HEK293 (cell line): Measurements from ENCODE around the gene SUSD3.

Experiments
- CTCF ChIA-PET: fragments of 350-600 bp; formaldehyde crosslinking; extraction: SDS; loops from one replicate; lab custom pipeline; 2021; ENCODE audit warnings: antibody characterized with exemption; lab: Yijun Ruan, JAX
- POLR2A ChIA-PET: fragments of 300-600 bp; formaldehyde crosslinking; extraction: SDS; loops from one replicate; lab custom pipeline; 2020; ENCODE audit warnings: antibody characterized with exemption, inconsistent platforms; lab: Yijun Ruan, JAX
- H3K27ac ChIP-seq: fragments of 200-500 bp; sonication (Bioruptor generic); 2 replicates; pipeline ENCODE4 v1.5.1; 2014; ENCODE audit warnings: low read depth, low read length, control low read depth, inconsistent platforms; ENCODE audit errors: extremely low read depth
- H3K36me3 ChIP-seq, 2 experiments: fragments of 200-500 bp in 1 of 2; sonication (Bioruptor generic) in 1 of 2; 1 replicate in 1 of 2; 2 replicates in 1 of 2; pipeline ENCODE4 v1.5.1; 2014 to 2017; ENCODE audit warnings: inconsistent platforms in 2 of 2, low read length in 2 of 2; ENCODE audit not compliant: control insufficient read depth in 2 of 2, insufficient read depth in 1 of 2
- H3K4me1 ChIP-seq: fragments of 200-500 bp; sonication (Bioruptor generic); 2 replicates; pipeline ENCODE4 v1.5.1; 2014; ENCODE audit warnings: mild to moderate bottlenecking, low read length, inconsistent platforms; ENCODE audit not compliant: control insufficient read depth, insufficient read depth
- H3K4me3 ChIP-seq: 2 replicates; pipeline ENCODE4 v1.5.1; 2011; ENCODE audit warnings: low read depth, mild to moderate bottlenecking, control low read depth, low read length, moderate library complexity
- H3K9me3 ChIP-seq: fragments of 200-500 bp; sonication (Bioruptor generic); 2 replicates; pipeline ENCODE4 v1.5.1; 2014; ENCODE audit warnings: low read depth, low read length, inconsistent platforms; ENCODE audit not compliant: control insufficient read depth, insufficient read depth
- RBAK ChIP-seq: fragments of 450-650 bp; formaldehyde crosslinking; IDR thresholded peaks from 2 replicates; pipeline ENCODE4 v1.5.1; 2016; ENCODE audit warnings: missing biosample characterization, missing genetic modification characterization
- REPIN1 ChIP-seq: fragments of 450-650 bp; formaldehyde crosslinking; IDR thresholded peaks from 2 replicates; pipeline ENCODE4 v1.5.1; 2017; ENCODE audit warnings: missing biosample characterization, missing genetic modification characterization, low read depth
- ZBTB17 ChIP-seq: fragments of 450-650 bp; formaldehyde crosslinking; IDR thresholded peaks from 2 replicates; pipeline ENCODE4 v1.5.1; 2016; ENCODE audit warnings: missing biosample characterization, missing genetic modification characterization
- ZNF132 ChIP-seq: fragments of 450-650 bp; formaldehyde crosslinking; IDR thresholded peaks from 2 replicates; pipeline ENCODE4 v1.5.1; 2017; ENCODE audit warnings: missing biosample characterization, missing genetic modification characterization, borderline replicate concordance
- ZNF133 ChIP-seq: fragments of 450-650 bp; formaldehyde crosslinking; IDR thresholded peaks from 2 replicates; pipeline ENCODE4 v1.5.1; 2016; ENCODE audit warnings: missing biosample characterization, missing genetic modification characterization
- ZNF174 ChIP-seq: fragments of 450-650 bp; formaldehyde crosslinking; IDR thresholded peaks from 2 replicates; pipeline ENCODE4 v1.5.0; 2017; ENCODE audit warnings: missing biosample characterization, mild to moderate bottlenecking, missing genetic modification characterization
- ZNF239 ChIP-seq: fragments of 450-650 bp; formaldehyde crosslinking; IDR thresholded peaks from 2 replicates; pipeline ENCODE4 v1.5.1; 2016; ENCODE audit warnings: missing biosample characterization, missing genetic modification characterization
- ZNF248 ChIP-seq: fragments of 450-650 bp; formaldehyde crosslinking; IDR thresholded peaks from 2 replicates; pipeline ENCODE4 v1.5.1; 2017; ENCODE audit warnings: missing biosample characterization, missing genetic modification characterization
- ZNF274 ChIP-seq, 2 experiments: fragments of 200-500 bp in 1 of 2; fragments of 450-650 bp in 1 of 2; sonication (Bioruptor generic) in 1 of 2; formaldehyde crosslinking in 1 of 2; IDR thresholded peaks; 2 replicates each; pipeline versions ENCODE4 v1.5.1 to v1.6.1; 2014 to 2016; ENCODE audit warnings: borderline replicate concordance in 1 of 2, inconsistent platforms in 1 of 2, low read length in 1 of 2, missing biosample characterization in 1 of 2, missing genetic modification characterization in 1 of 2
- ZNF335 ChIP-seq: fragments of 450-650 bp; formaldehyde crosslinking; conservative IDR thresholded peaks from 2 replicates; pipeline ENCODE4 v1.5.1; 2016; ENCODE audit warnings: missing biosample characterization, missing genetic modification characterization
- ZNF501 ChIP-seq: fragments of 450-650 bp; formaldehyde crosslinking; IDR thresholded peaks from 2 replicates; pipeline ENCODE4 v1.5.1; 2016; ENCODE audit warnings: missing biosample characterization, missing genetic modification characterization
- ZNF514 ChIP-seq: fragments of 450-650 bp; formaldehyde crosslinking; IDR thresholded peaks from 2 replicates; pipeline ENCODE4 v1.5.1; 2016; ENCODE audit warnings: missing biosample characterization, missing genetic modification characterization
- ZNF521 ChIP-seq: fragments of 450-650 bp; formaldehyde crosslinking; IDR thresholded peaks from 2 replicates; pipeline ENCODE4 v1.5.1; 2017; ENCODE audit warnings: missing biosample characterization, mild to moderate bottlenecking, missing genetic modification characterization
- ZNF623 ChIP-seq: fragments of 450-650 bp; formaldehyde crosslinking; IDR thresholded peaks from 2 replicates; pipeline ENCODE4 v1.5.1; 2016; ENCODE audit warnings: missing biosample characterization, missing genetic modification characterization
- ZNF626 ChIP-seq: fragments of 450-650 bp; sonication (Bioruptor Pico); formaldehyde crosslinking; IDR thresholded peaks from 2 replicates; pipeline ENCODE4 v1.5.1; 2018; ENCODE audit warnings: missing biosample characterization, missing genetic modification characterization, inconsistent platforms
- ZNF785 ChIP-seq: fragments of 450-650 bp; formaldehyde crosslinking; IDR thresholded peaks from 2 replicates; pipeline ENCODE4 v1.5.1; 2016; ENCODE audit warnings: missing biosample characterization, missing genetic modification characterization
- ZNF792 ChIP-seq: fragments of 450-650 bp; formaldehyde crosslinking; IDR thresholded peaks from 2 replicates; pipeline ENCODE4 v1.5.1; 2016; ENCODE audit warnings: missing biosample characterization, missing genetic modification characterization
- TF ChIP-seq, protein P1 (sequence below): fragments of 450-650 bp; formaldehyde crosslinking; conservative IDR thresholded peaks from 2 replicates; pipeline ENCODE4 v1.5.1; 2016; ENCODE audit warnings: low read depth, missing biosample characterization, missing genetic modification characterization
- TF ChIP-seq, protein P2 (sequence below): fragments of 450-650 bp; formaldehyde crosslinking; IDR thresholded peaks from 2 replicates; pipeline ENCODE4 v1.5.1; 2016; ENCODE audit warnings: missing biosample characterization, missing genetic modification characterization

SUSD3 gene

DNA sequence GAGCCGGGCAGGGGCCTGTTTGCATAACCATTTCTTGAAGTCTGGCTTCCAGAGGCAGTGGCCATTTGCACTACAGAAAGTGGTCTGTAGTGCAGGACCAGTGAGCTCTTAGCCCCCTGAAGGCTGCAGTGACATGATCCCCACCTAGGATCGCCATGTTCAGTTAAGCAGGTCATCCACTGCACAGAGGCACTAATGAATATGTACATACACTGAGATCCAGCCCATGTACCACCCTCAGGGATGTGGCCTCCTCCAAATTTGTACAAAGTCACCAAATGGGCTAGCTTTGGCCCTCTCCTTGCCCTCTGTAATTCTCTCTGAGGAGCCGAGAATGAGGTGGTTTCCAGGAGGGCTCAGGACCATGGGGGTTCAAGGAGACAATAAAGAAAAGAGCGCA, 8.3 kb upstream of the SUSD3 start:
- TF ChIP-seq ZNF239 (no peak), REPIN1 (tag by site-specific recombination) (no peak)
- ChIA-PET POLR2A (no interaction called here), CTCF (interaction anchor here (0.6 kb wide), 1 partner anchor 70 kb away, joined by 4 read pairs; no protein-coding TSS in a partner anchor)
- Histone ChIP-seq H3K4me1 (no peaks in the 10 kb centered on the region), H3K27ac (no peak overlapping the region), H3K9me3 (no peaks in the 10 kb centered on the region), H3K4me3 (no peak overlapping the region), H3K36me3 (no peaks in the 10 kb centered on the region)

DNA sequence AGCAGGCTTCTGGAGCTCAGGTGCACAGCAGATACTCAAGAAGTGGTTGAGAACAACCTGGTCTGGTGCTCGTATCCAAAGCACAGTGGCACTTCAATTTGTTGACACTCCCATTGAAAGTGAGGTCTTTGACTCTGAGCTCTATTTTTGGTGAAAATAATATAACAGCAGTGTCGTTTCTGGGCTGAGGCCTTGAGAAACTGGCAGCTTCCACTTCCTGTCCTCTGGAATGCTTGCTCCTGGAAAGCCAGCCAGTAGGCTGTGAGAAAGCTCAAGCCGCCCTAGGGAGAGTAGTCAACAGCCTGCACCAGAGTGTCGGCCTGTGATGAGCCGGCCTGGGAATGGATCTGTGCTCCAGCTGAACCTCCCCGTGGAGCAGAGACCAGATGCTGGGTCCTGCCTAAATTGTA, 6.8 kb upstream of the SUSD3 start:
- CTCF ChIA-PET: interaction anchor here (0.5 to 1.3 kb wide), 2 partner anchors 47 to 556 kb away, joined by 3 to 4 read pairs; no protein-coding TSS in a partner anchor
- POLR2A ChIA-PET: no interaction called here

More for the DNA sequence above, 6.8 kb upstream of the SUSD3 start:
- TF ChIP-seq ZNF133 (tag by site-specific recombination) (no peak), ZNF514 (no peak), ZNF132 (tag by site-specific recombination) (no peak), ZNF274 (IDR thresholded peaks at IDR 0.05; ENCODE audit: low read length) (no peak), ZNF274 (tag by site-specific recombination; IDR thresholded peaks at IDR 0.05; ENCODE audit: borderline replicate concordance) (no peak), ZNF335 (tag by site-specific recombination) (no peak), ZNF785 (no peak), ZNF521 (tag by site-specific recombination) (no peak), ZNF792 (no peak), ZNF248 (tag by site-specific recombination) (no peak), RBAK (no peak), ZNF174 (tag by site-specific recombination) (no peak), ZBTB17 (tag by site-specific recombination) (no peak), ZNF626 (tag by site-specific recombination) (no peak), ZNF501 (tag by site-specific recombination) (no peak), ZNF623 (tag by site-specific recombination) (no peak)
- TF ChIP-seq, protein P1, sequence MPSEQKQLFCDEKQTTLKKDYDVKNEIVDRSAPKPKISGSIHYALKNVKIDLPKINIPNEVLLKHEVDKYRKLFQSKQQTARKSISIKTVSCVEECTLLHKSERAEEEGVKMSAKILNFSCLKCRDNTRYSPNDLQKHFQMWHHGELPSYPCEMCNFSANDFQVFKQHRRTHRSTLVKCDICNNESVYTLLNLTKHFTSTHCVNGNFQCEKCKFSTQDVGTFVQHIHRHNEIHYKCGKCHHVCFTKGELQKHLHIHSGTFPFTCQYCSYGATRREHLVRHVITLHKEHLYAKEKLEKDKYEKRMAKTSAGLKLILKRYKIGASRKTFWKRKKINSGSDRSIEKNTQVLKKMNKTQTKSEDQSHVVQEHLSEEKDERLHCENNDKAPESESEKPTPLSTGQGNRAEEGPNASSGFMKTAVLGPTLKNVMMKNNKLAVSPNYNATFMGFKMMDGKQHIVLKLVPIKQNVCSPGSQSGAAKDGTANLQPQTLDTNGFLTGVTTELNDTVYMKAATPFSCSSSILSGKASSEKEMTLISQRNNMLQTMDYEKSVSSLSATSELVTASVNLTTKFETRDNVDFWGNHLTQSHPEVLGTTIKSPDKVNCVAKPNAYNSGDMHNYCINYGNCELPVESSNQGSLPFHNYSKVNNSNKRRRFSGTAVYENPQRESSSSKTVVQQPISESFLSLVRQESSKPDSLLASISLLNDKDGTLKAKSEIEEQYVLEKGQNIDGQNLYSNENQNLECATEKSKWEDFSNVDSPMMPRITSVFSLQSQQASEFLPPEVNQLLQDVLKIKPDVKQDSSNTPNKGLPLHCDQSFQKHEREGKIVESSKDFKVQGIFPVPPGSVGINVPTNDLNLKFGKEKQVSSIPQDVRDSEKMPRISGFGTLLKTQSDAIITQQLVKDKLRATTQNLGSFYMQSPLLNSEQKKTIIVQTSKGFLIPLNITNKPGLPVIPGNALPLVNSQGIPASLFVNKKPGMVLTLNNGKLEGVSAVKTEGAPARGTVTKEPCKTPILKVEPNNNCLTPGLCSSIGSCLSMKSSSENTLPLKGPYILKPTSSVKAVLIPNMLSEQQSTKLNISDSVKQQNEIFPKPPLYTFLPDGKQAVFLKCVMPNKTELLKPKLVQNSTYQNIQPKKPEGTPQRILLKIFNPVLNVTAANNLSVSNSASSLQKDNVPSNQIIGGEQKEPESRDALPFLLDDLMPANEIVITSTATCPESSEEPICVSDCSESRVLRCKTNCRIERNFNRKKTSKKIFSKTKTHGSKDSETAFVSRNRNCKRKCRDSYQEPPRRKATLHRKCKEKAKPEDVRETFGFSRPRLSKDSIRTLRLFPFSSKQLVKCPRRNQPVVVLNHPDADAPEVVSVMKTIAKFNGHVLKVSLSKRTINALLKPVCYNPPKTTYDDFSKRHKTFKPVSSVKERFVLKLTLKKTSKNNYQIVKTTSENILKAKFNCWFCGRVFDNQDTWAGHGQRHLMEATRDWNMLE (tag by site-specific recombination): no peak
- TF ChIP-seq, protein P2, sequence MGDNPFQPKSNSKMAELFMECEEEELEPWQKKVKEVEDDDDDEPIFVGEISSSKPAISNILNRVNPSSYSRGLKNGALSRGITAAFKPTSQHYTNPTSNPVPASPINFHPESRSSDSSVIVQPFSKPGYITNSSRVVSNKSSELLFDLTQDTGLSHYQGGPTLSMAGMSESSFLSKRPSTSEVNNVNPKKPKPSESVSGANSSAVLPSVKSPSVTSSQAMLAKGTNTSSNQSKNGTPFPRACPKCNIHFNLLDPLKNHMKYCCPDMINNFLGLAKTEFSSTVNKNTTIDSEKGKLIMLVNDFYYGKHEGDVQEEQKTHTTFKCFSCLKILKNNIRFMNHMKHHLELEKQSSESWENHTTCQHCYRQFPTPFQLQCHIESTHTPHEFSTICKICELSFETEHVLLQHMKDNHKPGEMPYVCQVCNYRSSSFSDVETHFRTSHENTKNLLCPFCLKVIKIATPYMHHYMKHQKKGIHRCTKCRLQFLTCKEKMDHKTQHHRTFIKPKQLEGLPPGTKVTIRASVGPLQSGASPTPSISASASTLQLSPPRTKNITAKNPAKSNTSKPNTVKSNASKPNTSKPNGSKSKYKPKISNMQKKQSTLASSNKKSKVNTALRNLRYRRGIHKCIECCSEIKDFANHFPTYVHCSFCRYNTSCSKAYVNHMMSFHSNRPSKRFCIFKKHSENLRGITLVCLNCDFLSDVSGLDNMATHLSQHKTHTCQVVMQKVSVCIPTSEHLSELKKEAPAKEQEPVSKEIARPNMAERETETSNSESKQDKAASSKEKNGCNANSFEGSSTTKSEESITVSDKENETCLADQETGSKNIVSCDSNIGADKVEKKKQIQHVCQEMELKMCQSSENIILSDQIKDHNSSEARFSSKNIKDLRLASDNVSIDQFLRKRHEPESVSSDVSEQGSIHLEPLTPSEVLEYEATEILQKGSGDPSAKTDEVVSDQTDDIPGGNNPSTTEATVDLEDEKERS (tag by site-specific recombination): no peak
- no peaks in the 10 kb centered on the region for H3K36me3 ChIP-seq
- no peaks in the 10 kb centered on the region for H3K9me3 ChIP-seq
- H3K4me1 ChIP-seq: no peaks in the 10 kb centered on the region
- no peak overlapping the region for H3K27ac ChIP-seq
- H3K4me3 ChIP-seq: no peak overlapping the region
